Measurements from ENCODE around the gene CTBP2.

CTBP2 gene

GRCh38 chr10:124977648-124978375 is 182.6 kb downstream of the CTBP2 start:
- WGBS, 2 donors (ENCODE audit: extremely low coverage in 2 of 2, insufficient read length in 2 of 2, insufficient replicate concordance in 1 of 2): no CpG with 5 or more reads among the region's 4 CpGs
- Histone ChIP-seq H3K23ac (ENCODE audit: low read depth, low read length, poor library complexity) (no peak overlapping the region), H3K14ac (ENCODE audit: low read length) (no peak overlapping the region), H2AFZ (ENCODE audit: low read length) (no peak overlapping the region), H4K8ac (ENCODE audit: low read depth, low read length) (no peak overlapping the region), H3K79me1 (ENCODE audit: low read depth, low read length) (no peaks in the 10 kb centered on the region), H3K4me1 (ENCODE audit: control insufficient read depth in 2 of 2, insufficient read depth in 1 of 2, low read depth in 1 of 2, low read length in 2 of 2) (no peaks in the 10 kb centered on the region), H2BK12ac (ENCODE audit: low read length) (no peak overlapping the region), H3K4ac (ENCODE audit: low read length) (no peak overlapping the region), H3K36me3 (replicated peaks in 1 of 2; ENCODE audit: control insufficient read depth in 2 of 2, insufficient read depth in 2 of 2, low read length in 2 of 2) (peaks cover 2 to 81% of the 10 kb centered on the region in 2 donors), H2BK15ac (ENCODE audit: low read length) (no peak overlapping the region), H4K91ac (ENCODE audit: low read depth, low read length, poor library complexity) (no peak overlapping the region), H3K4me3 (ENCODE audit: low read length in 2 of 2) (no peak overlapping the region), H2BK5ac (ENCODE audit: low read length) (no peak overlapping the region), H3K27me3 (ENCODE audit: control insufficient read depth in 3 of 3, insufficient read depth in 3 of 3, low read depth in 1 of 3, low read length in 3 of 3) (no peaks in the 10 kb centered on the region), H3K9me3 (replicated peaks in 1 of 2; ENCODE audit: control insufficient read depth in 2 of 2, insufficient read depth in 1 of 2, low read depth in 1 of 2, low read length in 2 of 2) (no peaks in the 10 kb centered on the region), H3K4me2 (ENCODE audit: insufficient read depth, low read length, poor library complexity, severe bottlenecking) (no peak overlapping the region), H2BK120ac (ENCODE audit: low read depth, low read length) (no peak overlapping the region), H3K9ac (ENCODE audit: low read depth, low read length, poor library complexity) (no peak overlapping the region), H3K18ac (ENCODE audit: low read length) (no peak overlapping the region), H3K27ac (replicated peaks; ENCODE audit: low read length) (no peak overlapping the region), H2AK5ac (ENCODE audit: low read depth, low read length) (no peak overlapping the region)
- DNase-seq (ENCODE audit: low spot score): no peak

DNA sequence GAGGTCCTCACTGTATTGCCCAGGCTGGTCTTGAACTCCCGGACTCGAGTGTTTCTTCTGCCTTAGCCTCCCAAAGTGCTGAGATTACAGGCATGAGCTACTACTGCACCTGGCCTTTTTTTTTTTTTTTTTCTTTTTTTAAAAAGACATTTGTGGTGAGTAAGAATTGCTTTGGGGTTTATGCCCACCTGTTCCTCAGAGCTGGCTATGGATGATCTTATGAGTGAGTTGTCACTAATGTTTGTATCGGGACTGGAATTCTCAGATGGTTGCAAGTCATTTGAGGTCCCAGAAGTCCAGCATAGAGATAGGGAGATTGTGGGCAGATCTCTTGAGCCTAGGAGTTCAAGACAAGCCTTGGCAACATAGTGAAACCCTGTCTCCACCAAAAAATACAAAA is 183.2 kb downstream of the CTBP2 start:
- H3K23ac ChIP-seq (ENCODE audit: low read depth, low read length, poor library complexity): no peak overlapping the region
- H3K18ac ChIP-seq (ENCODE audit: low read length): no peak overlapping the region
- H3K14ac ChIP-seq (ENCODE audit: low read length): no peak overlapping the region
- no peak overlapping the region for H3K4me3 ChIP-seq (ENCODE audit: low read length in 2 of 2)
- H3K79me1 ChIP-seq (ENCODE audit: low read depth, low read length): no peaks in the 10 kb centered on the region
- no peak overlapping the region for H2AFZ ChIP-seq (ENCODE audit: low read length)
- no peak overlapping the region for H2BK5ac ChIP-seq (ENCODE audit: low read length)
- peaks cover 2 to 81% of the 10 kb centered on the region in 2 donors for H3K36me3 ChIP-seq (replicated peaks in 1 of 2; ENCODE audit: control insufficient read depth in 2 of 2, insufficient read depth in 2 of 2, low read length in 2 of 2)
- H3K27me3 ChIP-seq (ENCODE audit: control insufficient read depth in 3 of 3, insufficient read depth in 3 of 3, low read depth in 1 of 3, low read length in 3 of 3): no peaks in the 10 kb centered on the region
- H3K4ac ChIP-seq (ENCODE audit: low read length): no peak overlapping the region
- H3K4me2 ChIP-seq (ENCODE audit: insufficient read depth, low read length, poor library complexity, severe bottlenecking): no peak overlapping the region
- WGBS, 2 donors (ENCODE audit: extremely low coverage in 2 of 2, insufficient read length in 2 of 2, insufficient replicate concordance in 1 of 2): no CpG with 5 or more reads among the region's 3 CpGs
- no peak overlapping the region for H4K91ac ChIP-seq (ENCODE audit: low read depth, low read length, poor library complexity)
- H2AK5ac ChIP-seq (ENCODE audit: low read depth, low read length): no peak overlapping the region
- H3K9ac ChIP-seq (ENCODE audit: low read depth, low read length, poor library complexity): no peak overlapping the region
- no peak overlapping the region for H2BK120ac ChIP-seq (ENCODE audit: low read depth, low read length)
- no peak overlapping the region for H4K8ac ChIP-seq (ENCODE audit: low read depth, low read length)
- H2BK12ac ChIP-seq (ENCODE audit: low read length): no peak overlapping the region
- no peaks in the 10 kb centered on the region for H3K4me1 ChIP-seq (ENCODE audit: control insufficient read depth in 2 of 2, insufficient read depth in 1 of 2, low read depth in 1 of 2, low read length in 2 of 2)
- H3K9me3 ChIP-seq (replicated peaks in 1 of 2; ENCODE audit: control insufficient read depth in 2 of 2, insufficient read depth in 1 of 2, low read depth in 1 of 2, low read length in 2 of 2): no peaks in the 10 kb centered on the region
- no peak overlapping the region for H2BK15ac ChIP-seq (ENCODE audit: low read length)
- no peak overlapping the region for H3K27ac ChIP-seq (replicated peaks; ENCODE audit: low read length)
- DNase-seq (ENCODE audit: low spot score): no peak

GRCh38 chr10:124975977-124976514 is 184.3 kb downstream of the CTBP2 start:
- Histone ChIP-seq H2AFZ (ENCODE audit: low read length) (no peak overlapping the region), H3K14ac (ENCODE audit: low read length) (no peak overlapping the region), H3K27me3 (ENCODE audit: control insufficient read depth in 3 of 3, insufficient read depth in 3 of 3, low read depth in 1 of 3, low read length in 3 of 3) (no peaks in the 10 kb centered on the region), H2BK5ac (ENCODE audit: low read length) (no peak overlapping the region), H3K4ac (ENCODE audit: low read length) (no peak overlapping the region), H3K79me1 (ENCODE audit: low read depth, low read length) (no peaks in the 10 kb centered on the region), H3K9me3 (replicated peaks in 1 of 2; ENCODE audit: control insufficient read depth in 2 of 2, insufficient read depth in 1 of 2, low read depth in 1 of 2, low read length in 2 of 2) (no peaks in the 10 kb centered on the region), H2BK120ac (ENCODE audit: low read depth, low read length) (no peak overlapping the region), H4K91ac (ENCODE audit: low read depth, low read length, poor library complexity) (no peak overlapping the region), H2AK5ac (ENCODE audit: low read depth, low read length) (no peak overlapping the region), H2BK15ac (ENCODE audit: low read length) (no peak overlapping the region), H3K4me1 (ENCODE audit: control insufficient read depth in 2 of 2, insufficient read depth in 1 of 2, low read depth in 1 of 2, low read length in 2 of 2) (peaks cover 0 to 2% of the 10 kb centered on the region in 2 donors), H3K4me2 (ENCODE audit: insufficient read depth, low read length, poor library complexity, severe bottlenecking) (no peak overlapping the region), H3K9ac (ENCODE audit: low read depth, low read length, poor library complexity) (no peak overlapping the region), H3K23ac (ENCODE audit: low read depth, low read length, poor library complexity) (no peak overlapping the region), H4K8ac (ENCODE audit: low read depth, low read length) (no peak overlapping the region), H3K27ac (replicated peaks; ENCODE audit: low read length) (no peak overlapping the region), H3K4me3 (ENCODE audit: low read length in 2 of 2) (no peak overlapping the region), H3K18ac (ENCODE audit: low read length) (no peak overlapping the region), H3K36me3 (replicated peaks in 1 of 2; ENCODE audit: control insufficient read depth in 2 of 2, insufficient read depth in 2 of 2, low read length in 2 of 2) (peaks cover 2 to 76% of the 10 kb centered on the region in 2 donors), H2BK12ac (ENCODE audit: low read length) (no peak overlapping the region)
- no peak for DNase-seq (ENCODE audit: low spot score)
- no CpG with 5 or more reads among the region's 5 CpGs for WGBS, 2 donors (ENCODE audit: extremely low coverage in 2 of 2, insufficient read length in 2 of 2, insufficient replicate concordance in 1 of 2)

- Histone ChIP-seq H2BK5ac (ENCODE audit: low read length) (no peak overlapping the region), H3K4me2 (ENCODE audit: insufficient read depth, low read length, poor library complexity, severe bottlenecking) (no peak overlapping the region), H3K79me1 (ENCODE audit: low read depth, low read length) (no peaks in the 10 kb centered on the region), H4K91ac (ENCODE audit: low read depth, low read length, poor library complexity) (no peak overlapping the region), H3K4me1 (ENCODE audit: control insufficient read depth in 2 of 2, insufficient read depth in 1 of 2, low read depth in 1 of 2, low read length in 2 of 2) (peaks cover 0 to 2% of the 10 kb centered on the region in 2 donors), H3K4me3 (ENCODE audit: low read length in 2 of 2) (no peak overlapping the region), H3K9me3 (replicated peaks in 1 of 2; ENCODE audit: control insufficient read depth in 2 of 2, insufficient read depth in 1 of 2, low read depth in 1 of 2, low read length in 2 of 2) (no peaks in the 10 kb centered on the region), H3K14ac (ENCODE audit: low read length) (no peak overlapping the region), H2AK5ac (ENCODE audit: low read depth, low read length) (no peak overlapping the region), H2AFZ (ENCODE audit: low read length) (no peak overlapping the region), H3K23ac (ENCODE audit: low read depth, low read length, poor library complexity) (no peak overlapping the region), H2BK120ac (ENCODE audit: low read depth, low read length) (no peak overlapping the region), H3K36me3 (replicated peaks in 1 of 2; ENCODE audit: control insufficient read depth in 2 of 2, insufficient read depth in 2 of 2, low read length in 2 of 2) (peaks cover 2 to 75% of the 10 kb centered on the region in 2 donors), H2BK15ac (ENCODE audit: low read length) (no peak overlapping the region), H3K27me3 (ENCODE audit: control insufficient read depth in 3 of 3, insufficient read depth in 3 of 3, low read depth in 1 of 3, low read length in 3 of 3) (no peaks in the 10 kb centered on the region), H3K18ac (ENCODE audit: low read length) (no peak overlapping the region), H3K27ac (replicated peaks; ENCODE audit: low read length) (no peak overlapping the region), H2BK12ac (ENCODE audit: low read length) (no peak overlapping the region), H4K8ac (ENCODE audit: low read depth, low read length) (no peak overlapping the region), H3K4ac (ENCODE audit: low read length) (no peak overlapping the region), H3K9ac (ENCODE audit: low read depth, low read length, poor library complexity) (no peak overlapping the region)
- DNase-seq (ENCODE audit: low spot score): no peak
- WGBS, 2 donors (ENCODE audit: extremely low coverage in 2 of 2, insufficient read length in 2 of 2, insufficient replicate concordance in 1 of 2): no CpG with 5 or more reads among the region's 5 CpGs
Measured at GRCh38 chr10:124974131-124974530, 186.2 kb downstream of the CTBP2 start.
